Gastroesophageal sphincter (tissue), 3 donors: Measurements from ENCODE around the gene CEBPA.

Experiments used
- EP300 ChIP-seq: sonication (generic); formaldehyde crosslinking; IDR thresholded peaks from one replicate; pipeline ENCODE4 v1.6.1; 2017; ENCODE audit warnings: antibody characterized with exemption, mild to moderate bottlenecking
- POLR2A ChIP-seq, 2 donors: fragments of 450-650 bp; IDR thresholded peaks; one replicate each; pipeline ENCODE4 v1.6.1; 2017; ENCODE audit warnings: antibody characterized with exemption in 2 of 2, mild to moderate bottlenecking in 2 of 2, moderate library complexity in 1 of 2
- TF ChIP-seq, protein P1 (sequence below), 4 experiments: fragments of 200-600 bp in 2 of 4; fragments of 450-650 bp in 2 of 4; sonication (generic) in 1 of 4; IDR thresholded peaks; one replicate each; pipeline ENCODE4 v1.5.1; 2017 to 2019; ENCODE audit warnings: antibody characterized with exemption in 4 of 4, mild to moderate bottlenecking in 2 of 4, moderate library complexity in 2 of 4

DNA sequence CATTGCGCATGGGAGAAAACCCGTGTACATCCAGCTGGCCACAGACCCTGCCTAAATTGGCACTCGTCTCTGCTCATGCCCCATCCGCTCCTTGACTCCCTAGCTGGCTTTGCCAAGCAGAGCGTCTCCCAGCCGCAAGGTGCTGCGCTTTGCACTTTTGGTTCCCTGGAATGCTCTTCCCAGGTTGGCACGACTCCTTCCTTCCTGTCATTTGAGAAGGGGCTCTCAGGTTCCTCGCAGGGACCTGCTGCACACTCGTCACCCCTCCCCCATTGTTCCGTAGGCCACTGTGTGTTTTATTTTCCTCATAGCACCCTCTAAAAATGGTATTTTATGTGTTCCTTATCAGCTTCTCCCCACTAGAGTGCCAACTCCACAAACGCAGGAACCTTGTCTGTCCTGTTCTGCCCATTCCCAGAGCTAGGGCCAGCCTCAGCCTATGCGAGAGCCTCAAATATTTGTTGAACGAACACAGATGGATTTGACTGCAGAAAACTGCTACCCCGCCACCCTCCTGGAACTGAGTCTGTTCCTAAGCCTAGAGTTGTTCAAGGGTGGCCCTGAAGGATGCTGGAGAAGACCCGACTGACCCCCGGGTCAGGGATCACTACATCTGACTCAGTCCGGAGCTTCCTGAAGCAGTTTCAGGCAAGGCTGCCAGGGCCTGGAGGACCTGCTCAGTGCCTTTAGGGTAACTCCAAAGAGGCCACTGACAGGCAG, 8.4 kb upstream of the CEBPA start:
- TF ChIP-seq EP300, result no peak
- TF ChIP-seq, protein P1, sequence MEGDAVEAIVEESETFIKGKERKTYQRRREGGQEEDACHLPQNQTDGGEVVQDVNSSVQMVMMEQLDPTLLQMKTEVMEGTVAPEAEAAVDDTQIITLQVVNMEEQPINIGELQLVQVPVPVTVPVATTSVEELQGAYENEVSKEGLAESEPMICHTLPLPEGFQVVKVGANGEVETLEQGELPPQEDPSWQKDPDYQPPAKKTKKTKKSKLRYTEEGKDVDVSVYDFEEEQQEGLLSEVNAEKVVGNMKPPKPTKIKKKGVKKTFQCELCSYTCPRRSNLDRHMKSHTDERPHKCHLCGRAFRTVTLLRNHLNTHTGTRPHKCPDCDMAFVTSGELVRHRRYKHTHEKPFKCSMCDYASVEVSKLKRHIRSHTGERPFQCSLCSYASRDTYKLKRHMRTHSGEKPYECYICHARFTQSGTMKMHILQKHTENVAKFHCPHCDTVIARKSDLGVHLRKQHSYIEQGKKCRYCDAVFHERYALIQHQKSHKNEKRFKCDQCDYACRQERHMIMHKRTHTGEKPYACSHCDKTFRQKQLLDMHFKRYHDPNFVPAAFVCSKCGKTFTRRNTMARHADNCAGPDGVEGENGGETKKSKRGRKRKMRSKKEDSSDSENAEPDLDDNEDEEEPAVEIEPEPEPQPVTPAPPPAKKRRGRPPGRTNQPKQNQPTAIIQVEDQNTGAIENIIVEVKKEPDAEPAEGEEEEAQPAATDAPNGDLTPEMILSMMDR (IDR thresholded peaks at IDR 0.05), result no peak
- TF ChIP-seq POLR2A (IDR thresholded peaks at IDR 0.05), result no peak
